Left colon (tissue), 2 donors: ENCODE results near the gene SEC16A. TPM values are rescaled to one million over a fixed set of nuclear protein-coding genes. Genes with fewer than 3 reads are reported as not detected.

ENCODE experiments used
- ATAC-seq: fragments of 200-7000 bp; cut with Tn5 transposase; one replicate; pipeline ENCODE4 v1.9.1; 2020; ENCODE audit warnings: mild to moderate bottlenecking, moderate library complexity
- DNase-seq, 2 donors: peaks; one replicate each; pipeline ENCODE4 v3.0.0-alpha.2; 2020
- intact Hi-C, 2 donors: fragments of 100-400 bp; cut with DNase I in 1 of 2; cut with micrococcal nuclease in 1 of 2; formaldehyde crosslinking; loops; one replicate each; pipeline versions ENCODE4 v1.11.2 to v1.14.0; 2022; cut with DNase I, micrococcal nuclease
- microRNA-seq, 2 donors: library from miRNA; unstranded; fragments of <30 nt; microRNA quantifications; one replicate each; pipeline versions ENCODE4 v1.1.0 to v1.2.0, GENCODE V29; 2020
- total RNA-seq, 2 donors: library from RNA; stranded (reverse); fragmentation: NEBNext Ultra II Directional; extraction: Animal tissue kit (Norgen Biotek cat#: 25700); gene quantifications; one replicate each; pipeline ENCODE4 v1.2.1, GENCODE V29; 2021
- donor health status: DM: no; HTN: no; CAD: no.
- donor health status: DM: yes; HTN: yes; CAD: no.

Gene SEC16A
- total RNA-seq, 2 donors from 2014 or later, result 64.2 to 82.4 TPM

DNA sequence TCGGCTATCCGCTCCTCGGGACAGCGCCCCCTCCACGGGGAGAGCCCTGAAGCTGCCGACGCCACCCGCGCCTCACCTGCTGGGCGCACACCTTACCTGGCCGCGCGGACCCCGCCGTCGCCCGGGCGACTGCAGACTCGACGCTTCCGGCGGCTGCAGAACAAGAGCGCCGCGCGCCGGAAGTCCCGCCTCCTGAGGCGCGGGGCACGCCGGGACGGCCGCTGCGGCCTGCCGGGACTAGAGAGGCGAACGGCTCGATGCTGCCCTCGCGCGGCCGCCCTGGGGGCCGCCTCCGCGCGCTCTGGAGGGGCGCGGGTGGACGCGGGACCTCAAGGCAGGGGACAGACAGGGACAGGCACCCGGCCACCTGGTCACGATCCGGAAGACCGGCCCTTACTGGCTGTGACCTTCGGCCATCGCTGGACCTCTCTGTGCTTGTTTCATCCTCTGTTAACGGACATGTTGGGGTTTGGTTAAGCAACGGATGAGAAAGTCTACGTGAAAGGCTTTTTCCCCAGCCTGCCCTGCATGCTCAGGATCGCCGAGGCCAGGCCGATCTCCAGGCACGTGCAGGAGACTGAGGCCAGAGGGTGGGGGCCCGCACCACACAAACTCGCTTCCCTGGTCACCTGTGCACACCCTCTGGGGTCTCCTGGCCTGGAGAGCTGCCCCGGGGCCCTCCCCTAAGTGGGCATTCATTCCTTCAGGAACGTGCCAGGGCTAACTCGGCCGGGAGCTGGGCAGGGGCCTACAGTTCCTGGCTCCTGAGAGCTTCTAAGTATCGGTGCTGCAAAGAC lies 82.6 kb downstream of the SEC16A start, which contains the start of gene SNAPC4:
Gene SNAPC4, minus strand, starts transcription at position 133 of the 797 bp plus-strand sequence. CDS start 1,742 bp downstream, outside the sequence.
- intact Hi-C loops, result no loop called here
- peak; percentile 89 for ATAC-seq
- peak; percentile 76 to 88 for DNase-seq

DNA sequence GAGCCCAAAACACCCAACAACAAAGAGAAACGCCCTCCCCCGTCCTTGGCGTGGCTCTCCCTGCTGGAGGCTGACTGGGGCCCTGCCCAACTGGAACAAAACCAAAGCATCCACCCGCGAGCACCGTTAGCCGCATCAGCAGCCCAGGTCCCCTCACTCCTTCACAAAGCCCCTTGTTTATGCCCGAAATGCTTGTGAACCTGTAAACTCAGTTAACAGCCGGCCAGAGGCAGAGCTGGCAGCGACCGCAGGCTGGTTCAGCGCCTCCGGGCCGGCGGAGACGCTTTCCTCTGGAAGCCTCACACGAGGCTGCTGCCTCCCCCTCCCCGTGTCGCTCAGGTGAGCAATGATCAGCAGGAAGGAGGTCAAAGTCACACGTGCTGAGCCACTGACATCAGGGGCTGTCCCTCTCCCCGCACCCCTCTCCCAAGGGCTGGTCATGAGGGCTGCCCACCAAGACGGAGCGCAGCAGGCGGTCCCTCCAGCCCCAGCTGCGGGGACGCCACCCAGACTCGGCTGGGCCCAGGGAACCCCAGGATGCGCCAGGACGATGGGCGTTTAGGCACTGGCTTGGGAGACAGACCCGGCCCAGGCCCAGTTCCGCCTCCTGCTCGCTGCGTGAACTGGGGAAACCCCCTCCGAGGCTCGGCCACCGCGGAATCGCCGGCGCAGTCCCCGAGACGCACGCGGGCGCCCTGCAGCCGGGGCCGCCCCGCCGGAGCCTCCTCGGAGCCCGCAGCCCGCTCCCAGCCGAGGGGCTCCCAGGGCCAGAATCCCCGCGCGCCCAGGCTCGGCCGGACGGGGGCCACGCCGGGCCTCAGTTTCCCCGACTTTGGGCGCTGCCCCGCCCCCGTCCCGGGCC lies 83.4 kb downstream of the SEC16A start:
- DNase-seq (peak in 1 of 2 donors; percentile 28), ATAC-seq (peak; percentile 21)
- intact Hi-C loops, result no loop called here

DNA sequence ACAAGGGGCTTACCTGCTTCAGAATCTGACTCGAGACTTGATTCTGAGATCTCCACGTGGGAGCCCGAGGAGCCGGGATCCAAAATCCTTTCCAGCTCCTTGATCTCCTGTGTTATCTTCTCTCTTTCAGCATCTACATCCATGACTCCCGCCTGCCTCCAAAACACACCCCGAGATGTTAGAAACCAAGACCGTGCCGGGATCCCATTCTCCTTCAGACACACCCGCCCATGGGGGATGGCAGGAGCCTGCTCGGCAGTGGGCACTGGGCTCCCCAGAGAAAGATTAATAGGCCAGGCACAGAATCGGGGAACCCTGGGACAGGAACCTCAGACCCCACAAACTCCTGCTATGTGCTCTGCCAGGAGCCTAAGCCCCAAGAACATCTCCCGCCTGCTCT lies 84.6 kb downstream of the SEC16A start:
- DNase-seq (no peak), ATAC-seq (no peak)
- intact Hi-C loops, result no loop called here

DNA sequence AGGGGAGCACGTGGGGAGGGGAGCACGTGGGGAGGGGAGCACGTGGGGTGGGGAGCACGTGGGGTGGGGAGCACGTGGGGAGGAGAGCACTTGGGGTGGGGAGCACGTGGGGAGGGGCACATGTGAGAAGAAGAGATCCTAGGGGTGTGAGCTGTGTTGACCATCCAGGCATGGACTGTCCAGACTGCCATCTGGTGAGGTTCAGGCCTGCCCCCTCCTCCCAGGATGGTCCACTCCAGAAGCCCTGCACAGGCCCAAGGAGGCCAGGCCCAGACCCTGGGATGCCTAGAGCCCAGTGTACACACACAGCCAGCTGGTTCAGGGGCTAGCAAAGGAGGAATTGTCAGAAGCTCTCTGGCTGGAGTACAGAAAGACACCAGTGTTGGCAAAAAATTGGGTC lies 85.2 kb downstream of the SEC16A start:
- no peak for ATAC-seq
- no peak for DNase-seq
- intact Hi-C loops, result no loop called here

- DNase-seq, result no peak
- intact Hi-C loops, result no loop called here
- ATAC-seq, result peak; percentile 38
Measured at GRCh38 chr9:136396219-136396515, 86.7 kb downstream of the SEC16A start.

- DNase-seq (peak in 1 of 2 donors; percentile 25), ATAC-seq (no peak)
- intact Hi-C loops, result no loop called here
Measured at GRCh38 chr9:136395345-136396218, 87.3 kb downstream of the SEC16A start.

GRCh38 chr9:136395020-136395340 lies 87.9 kb downstream of the SEC16A start:
- ATAC-seq, result no peak
- no peak for DNase-seq
- intact Hi-C loops, result no loop called here

DNA sequence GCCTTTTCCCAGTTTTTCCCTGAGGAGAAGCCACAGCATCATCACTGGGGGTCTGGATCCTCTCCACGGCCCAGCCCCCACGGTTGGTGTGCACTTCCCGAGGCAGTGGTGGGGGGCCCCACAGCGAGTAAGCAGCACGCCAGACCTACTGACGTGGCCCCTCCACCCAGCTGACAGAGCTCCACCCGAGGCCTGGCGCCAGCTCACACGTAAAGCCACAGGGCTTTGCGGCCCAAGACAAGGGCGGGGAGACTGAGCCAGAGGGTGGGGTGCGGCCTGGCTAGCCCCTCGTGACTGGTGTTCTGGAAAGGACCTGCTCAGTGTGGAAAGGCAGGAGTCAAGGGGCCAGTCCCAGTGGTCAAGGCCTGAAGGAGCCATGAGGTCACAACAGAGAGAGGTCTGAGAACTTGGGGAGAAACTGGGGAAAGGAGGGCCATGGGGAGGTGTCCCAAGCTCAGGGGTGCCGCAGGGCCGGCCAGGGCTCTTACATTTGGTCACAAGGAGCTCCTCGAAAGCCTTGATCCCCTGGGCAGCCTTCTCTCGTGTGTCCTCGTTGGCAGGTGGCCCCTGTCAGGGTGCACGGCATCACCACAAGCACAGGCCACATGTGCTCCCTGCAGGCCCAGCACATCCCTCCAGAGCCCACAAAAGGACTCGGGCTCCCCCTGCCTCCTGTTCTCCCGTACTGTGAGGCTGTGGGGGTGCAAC lies 88.4 kb downstream of the SEC16A start:
- ATAC-seq (no peak), DNase-seq (no peak)
- intact Hi-C loops, result no loop called here

- intact Hi-C loops, result no loop called here
- no peak for ATAC-seq
- DNase-seq, result no peak
Measured at GRCh38 chr9:136393531-136393930, 89.3 kb downstream of the SEC16A start.

- ATAC-seq (no peak), DNase-seq (no peak)
- intact Hi-C loops, result no loop called here
Measured at GRCh38 chr9:136392538-136393449, 90.0 kb downstream of the SEC16A start.

- ATAC-seq, result no peak
- intact Hi-C loops, result no loop called here
- DNase-seq, result no peak
Measured at GRCh38 chr9:136391737-136392537, 90.9 kb downstream of the SEC16A start.

Small RNA genes lying within 50 kb of the gene (microRNA-seq; reads per million reads assigned to microRNA genes)
- gene MIR4673, result 0 reads per million in 2 donors

Other genes starting within 250 kb of the SEC16A start
- 1 to 10 TPM; 6.1 to 7.4 TPM for gene QSOX2, start 237.2 kb downstream of the SEC16A start, total RNA-seq
- gene CCDC187, start 178.9 kb downstream of the SEC16A start, total RNA-seq, result under 1 TPM; 0.52 to 0.67 TPM
- gene GPSM1, start 155.5 kb downstream of the SEC16A start, total RNA-seq, result 1 to 10 TPM; 2.0 to 3.1 TPM
- 10 to 100 TPM in 1 of 2 donors, 1 to 10 TPM in 1; 10.0 to 10.6 TPM for gene DNLZ, start 119.3 kb downstream of the SEC16A start, total RNA-seq
- gene CARD9, start 109.4 kb downstream of the SEC16A start, total RNA-seq, result 1 to 10 TPM in 1 of 2 donors, under 1 TPM in 1; 0.52 to 1.9 TPM
- 1 to 10 TPM; 6.7 to 8.1 TPM for gene SNAPC4, start 82.9 kb downstream of the SEC16A start, total RNA-seq
- gene ENTR1, start 72.4 kb downstream of the SEC16A start, total RNA-seq, result 10 to 100 TPM; 29.8 to 33.2 TPM
- gene PMPCA, start 72.4 kb downstream of the SEC16A start, total RNA-seq, result 10 to 100 TPM; 43.4 to 52.5 TPM
- gene INPP5E, start 43.2 kb downstream of the SEC16A start, total RNA-seq, result 10 to 100 TPM; 10.5 to 11.0 TPM
- gene NOTCH1, start 63.0 kb upstream of the SEC16A start, total RNA-seq, result 10 to 100 TPM; 49.5 to 72.2 TPM
- 10 to 100 TPM; 14.3 to 17.2 TPM for gene EGFL7, start 179.9 kb upstream of the SEC16A start, total RNA-seq
- gene AGPAT2, start 204.4 kb upstream of the SEC16A start, total RNA-seq, result 100 to 1,000 TPM; 152 to 211 TPM
- gene DIPK1B, start 229.5 kb upstream of the SEC16A start, total RNA-seq, result 1 to 10 TPM; 1.3 to 2.1 TPM